Esophagus muscularis mucosa (tissue), 4 donors: Measurements from ENCODE around the gene ZBTB48. TPM values are rescaled to one million over a fixed set of nuclear protein-coding genes. Genes with fewer than 3 reads are reported as not detected.
A peak's percentile ranks its signal among the peaks of the same experiment; 100 is the strongest.

Experiments
- DNase-seq: peaks from one replicate; pipeline ENCODE4 v3.0.0-alpha.2; 2017; ENCODE audit errors: extremely low spot score
- H3K27ac ChIP-seq, 4 donors: fragments of 200-600 bp; sonication (generic); replicated peaks in 1 of 4; 1 replicate in 3 of 4; 2 replicates in 1 of 4; pipeline ENCODE4 v1.5.1; 2016 to 2019; ENCODE audit warnings: mild to moderate bottlenecking in 1 of 4
- H3K27me3 ChIP-seq, 4 donors: fragments of 200-600 bp; sonication (generic); one replicate each; pipeline versions ENCODE4 v1.5.1 to v1.6.0; 2016 to 2019
- H3K36me3 ChIP-seq, 4 donors: fragments of 200-600 bp; sonication (generic); one replicate each; pipeline ENCODE4 v1.5.1; 2016 to 2019
- H3K4me1 ChIP-seq, 4 donors: fragments of 200-600 bp; sonication (generic); one replicate each; pipeline ENCODE4 v1.5.1; 2016 to 2019
- H3K4me3 ChIP-seq, 4 donors: fragments of 200-600 bp; sonication (generic); 1 replicate in 2 of 4; 2 replicates in 2 of 4; pipeline ENCODE4 v1.5.1; 2016 to 2019; ENCODE audit warnings: mild to moderate bottlenecking in 4 of 4, moderate library complexity in 1 of 4
- H3K9me3 ChIP-seq, 4 donors: fragments of 200-600 bp; sonication (generic); 1 replicate in 3 of 4; 2 replicates in 1 of 4; pipeline ENCODE4 v1.5.1; 2016 to 2019
- CTCF ChIP-seq, 3 experiments: fragments of 200-600 bp in 2 of 3; fragments of 450-650 bp in 1 of 3; sonication (generic) in 2 of 3; IDR thresholded peaks; one replicate each; pipeline ENCODE4 v1.5.1; 2017 to 2019; ENCODE audit warnings: antibody characterized with exemption in 3 of 3, mild to moderate bottlenecking in 2 of 3, moderate library complexity in 1 of 3
- EP300 ChIP-seq: sonication (generic); formaldehyde crosslinking; IDR thresholded peaks from one replicate; pipeline ENCODE4 v1.6.1; 2017; ENCODE audit warnings: antibody characterized with exemption
- POLR2A ChIP-seq: fragments of 450-650 bp; IDR thresholded peaks from one replicate; pipeline ENCODE4 v1.6.1; 2017; ENCODE audit warnings: antibody characterized with exemption, moderate library complexity, mild to moderate bottlenecking, low read depth
- POLR2AphosphoS5 ChIP-seq, 2 donors: sonication (generic); formaldehyde crosslinking; IDR thresholded peaks; one replicate each; pipeline ENCODE4 v1.6.1; 2017; ENCODE audit warnings: antibody characterized with exemption in 2 of 2
- WGBS: methylation state at CpG from one replicate; pipeline ENCODE4 v1.1.5; 2018; 5-methylcytosine and 5-hydroxymethylcytosine counted together
- intact Hi-C: fragments of 100-400 bp; cut with DNase I; formaldehyde crosslinking; loops from one replicate; pipeline ENCODE4 v1.15.1; 2023
- total RNA-seq, 4 donors: library from RNA; depleted of rRNA; stranded (reverse); fragments of >200 nt; gene quantifications; one replicate each; pipeline versions ENCODE4 v1.1.0 to v1.2.1, GENCODE V29; 2016

ZBTB48 gene
- total RNA-seq, 4 donors from 2014 or later = 15.0 to 24.9 (median 16.4) TPM

- Histone ChIP-seq H3K4me3 (no peak overlapping the region), H3K27me3 (no peaks in the 10 kb centered on the region), H3K4me1 (peaks cover 74 to 88% (median 81%) of the 10 kb centered on the region in 4 donors), H3K9me3 (no peaks in the 10 kb centered on the region), H3K36me3 (peaks cover 74 to 95% (median 92%) of the 10 kb centered on the region in 4 donors), H3K27ac (peak overlapping the region in 2 of 4 donors; percentile 11 to 34)
- intact Hi-C loops = no loop called here
- no peak for TF ChIP-seq EP300
- no peak for TF ChIP-seq CTCF (IDR thresholded peaks at IDR 0.05)
- TF ChIP-seq POLR2AphosphoS5 (IDR thresholded peaks at IDR 0.05) = no peak
- TF ChIP-seq POLR2A = no peak
- WGBS = 82% methylated on average over 9 of the region's 11 CpGs
- no peak for DNase-seq
Measured at GRCh38 chr1:6594977-6595740, 15.4 kb downstream of the ZBTB48 start.

GRCh38 chr1:6596351-6596750 is 16.6 kb downstream of the ZBTB48 start:
- TF ChIP-seq EP300 = no peak
- no peak for TF ChIP-seq POLR2A
- TF ChIP-seq CTCF (IDR thresholded peaks at IDR 0.05) = no peak
- TF ChIP-seq POLR2AphosphoS5 (IDR thresholded peaks at IDR 0.05) = no peak
- WGBS = 52% methylated on average over 7 of the region's 7 CpGs
- DNase-seq = no peak
- Histone ChIP-seq H3K36me3 (peaks cover 69 to 83% (median 81%) of the 10 kb centered on the region in 4 donors), H3K4me1 (peaks cover 71 to 88% (median 78%) of the 10 kb centered on the region in 4 donors), H3K27me3 (no peaks in the 10 kb centered on the region), H3K9me3 (no peaks in the 10 kb centered on the region), H3K4me3 (peak overlapping the region; percentile 20 to 41 (median 28)), H3K27ac (peak overlapping the region in 3 of 4 donors; percentile 34 to 99 (median 98))
- intact Hi-C loops = no loop called here

- no peak for TF ChIP-seq CTCF (IDR thresholded peaks at IDR 0.05)
- TF ChIP-seq POLR2AphosphoS5 (IDR thresholded peaks at IDR 0.05) = no peak
- TF ChIP-seq POLR2A = no peak
- no peak for TF ChIP-seq EP300
- Histone ChIP-seq H3K4me1 (peaks cover 63 to 80% (median 70%) of the 10 kb centered on the region in 4 donors), H3K4me3 (peak overlapping the region; percentile 20 to 41 (median 28)), H3K27ac (peak overlapping the region; percentile 18 to 99 (median 66)), H3K36me3 (peaks cover 65 to 75% (median 73%) of the 10 kb centered on the region in 4 donors), H3K27me3 (no peaks in the 10 kb centered on the region), H3K9me3 (no peaks in the 10 kb centered on the region)
- intact Hi-C loops = no loop called here
- no peak for DNase-seq
- 69% methylated on average over 13 of the region's 15 CpGs for WGBS
Measured at GRCh38 chr1:6596886-6597776, 17.3 kb downstream of the ZBTB48 start.

GRCh38 chr1:6597777-6598131 is 18.0 kb downstream of the ZBTB48 start:
- Histone ChIP-seq H3K27me3 (no peaks in the 10 kb centered on the region), H3K27ac (peak overlapping the region; percentile 18 to 99 (median 66)), H3K36me3 (peaks cover 59 to 70% (median 67%) of the 10 kb centered on the region in 4 donors), H3K4me3 (peak overlapping the region in 2 of 4 donors; percentile 26 to 41), H3K9me3 (no peaks in the 10 kb centered on the region), H3K4me1 (peaks cover 59 to 74% (median 65%) of the 10 kb centered on the region in 4 donors)
- intact Hi-C loops = no loop called here
- TF ChIP-seq EP300 = no peak
- DNase-seq = no peak
- WGBS = 88% methylated on average over 1 of the region's 6 CpGs
